GM12874 (cell line): Measurements from ENCODE around the gene SOCS2.

Experiments used
- TF ChIP-seq, protein P1 (sequence below): IDR thresholded peaks from 2 replicates; pipeline ENCODE4 v1.5.1; 2011; ENCODE audit warnings: low read depth, mild to moderate bottlenecking, control low read depth, low read length, moderate library complexity; ENCODE audit not compliant: insufficient read depth

The SOCS2 gene

DNA sequence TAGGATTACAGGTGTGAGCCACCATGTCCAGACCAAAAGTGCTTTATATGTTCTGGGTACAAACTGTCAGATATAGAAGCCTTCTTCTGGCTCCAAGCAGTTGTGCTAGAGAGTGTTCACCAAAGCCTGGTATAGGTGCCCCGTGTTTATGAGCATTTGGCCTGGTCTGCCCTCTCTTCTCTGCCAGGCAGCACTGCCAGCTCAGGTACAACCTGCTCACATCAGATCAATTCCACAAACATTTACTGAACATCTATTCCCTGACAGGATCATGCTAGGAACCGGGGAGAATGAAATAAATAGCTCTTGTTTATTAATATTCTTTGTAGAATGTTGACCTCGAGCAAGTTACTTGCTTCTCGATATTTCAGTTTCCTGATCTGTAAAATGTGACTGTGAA, 20.0 kb upstream of the SOCS2 start:
- TF ChIP-seq, protein P1, sequence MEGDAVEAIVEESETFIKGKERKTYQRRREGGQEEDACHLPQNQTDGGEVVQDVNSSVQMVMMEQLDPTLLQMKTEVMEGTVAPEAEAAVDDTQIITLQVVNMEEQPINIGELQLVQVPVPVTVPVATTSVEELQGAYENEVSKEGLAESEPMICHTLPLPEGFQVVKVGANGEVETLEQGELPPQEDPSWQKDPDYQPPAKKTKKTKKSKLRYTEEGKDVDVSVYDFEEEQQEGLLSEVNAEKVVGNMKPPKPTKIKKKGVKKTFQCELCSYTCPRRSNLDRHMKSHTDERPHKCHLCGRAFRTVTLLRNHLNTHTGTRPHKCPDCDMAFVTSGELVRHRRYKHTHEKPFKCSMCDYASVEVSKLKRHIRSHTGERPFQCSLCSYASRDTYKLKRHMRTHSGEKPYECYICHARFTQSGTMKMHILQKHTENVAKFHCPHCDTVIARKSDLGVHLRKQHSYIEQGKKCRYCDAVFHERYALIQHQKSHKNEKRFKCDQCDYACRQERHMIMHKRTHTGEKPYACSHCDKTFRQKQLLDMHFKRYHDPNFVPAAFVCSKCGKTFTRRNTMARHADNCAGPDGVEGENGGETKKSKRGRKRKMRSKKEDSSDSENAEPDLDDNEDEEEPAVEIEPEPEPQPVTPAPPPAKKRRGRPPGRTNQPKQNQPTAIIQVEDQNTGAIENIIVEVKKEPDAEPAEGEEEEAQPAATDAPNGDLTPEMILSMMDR, result no peak

DNA sequence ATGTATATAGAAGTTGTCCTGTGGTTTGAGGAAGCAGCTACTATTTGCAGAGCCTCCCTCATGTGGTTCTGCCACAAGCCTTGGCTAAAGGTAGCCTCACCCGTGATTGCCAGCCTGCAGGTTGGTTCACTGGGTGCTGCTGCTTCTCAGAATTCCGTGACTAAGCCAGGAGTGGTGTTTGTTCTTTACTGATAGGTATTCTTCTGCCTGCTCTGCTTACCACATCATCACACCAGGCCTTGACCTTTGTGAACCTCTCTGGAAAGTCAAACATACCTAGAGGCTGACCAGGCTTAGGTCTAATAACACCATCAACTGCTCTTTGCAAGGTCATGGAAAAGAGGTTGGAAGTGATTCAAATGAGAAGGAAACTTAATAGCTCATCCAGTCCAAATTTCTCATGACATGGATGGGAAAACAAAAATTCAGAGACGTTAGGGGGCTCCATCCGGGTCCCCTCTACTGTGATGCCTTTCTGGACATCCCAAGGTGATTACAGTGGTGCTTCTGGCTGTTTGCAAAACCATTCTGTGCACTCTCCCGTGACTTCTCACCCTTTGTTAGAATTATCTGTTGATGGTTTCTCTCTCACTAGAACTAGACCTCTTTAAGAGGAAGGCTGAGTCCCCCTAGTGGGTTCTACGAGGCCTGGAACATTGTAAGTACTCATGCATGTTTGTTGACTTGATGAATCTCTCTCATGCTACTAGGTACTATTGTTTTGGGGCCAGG, 8.5 kb upstream of the SOCS2 start:
- TF ChIP-seq, protein P1, result peak; percentile 12; the same call in 1 of the 2 replicates

DNA sequence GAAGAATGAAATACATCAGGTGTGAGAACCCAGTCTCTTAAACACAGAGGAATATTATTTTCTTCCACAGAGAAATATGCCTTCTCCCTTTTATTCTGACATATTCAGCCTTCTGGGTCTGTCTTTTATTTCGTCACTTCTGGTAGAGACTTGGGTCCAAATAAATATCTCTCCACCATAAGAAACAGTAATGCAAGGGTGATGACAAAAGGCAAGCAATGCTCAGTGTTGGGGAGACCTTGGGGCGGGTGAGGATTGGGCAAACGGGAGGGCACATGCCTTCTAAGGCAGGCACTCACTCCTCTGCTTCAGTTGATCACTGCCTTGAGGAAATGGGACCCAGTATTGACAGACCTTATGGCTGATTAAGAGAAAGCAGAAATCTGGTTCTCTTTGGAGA, 6.7 kb upstream of the SOCS2 start:
- TF ChIP-seq, protein P1, result no peak

DNA sequence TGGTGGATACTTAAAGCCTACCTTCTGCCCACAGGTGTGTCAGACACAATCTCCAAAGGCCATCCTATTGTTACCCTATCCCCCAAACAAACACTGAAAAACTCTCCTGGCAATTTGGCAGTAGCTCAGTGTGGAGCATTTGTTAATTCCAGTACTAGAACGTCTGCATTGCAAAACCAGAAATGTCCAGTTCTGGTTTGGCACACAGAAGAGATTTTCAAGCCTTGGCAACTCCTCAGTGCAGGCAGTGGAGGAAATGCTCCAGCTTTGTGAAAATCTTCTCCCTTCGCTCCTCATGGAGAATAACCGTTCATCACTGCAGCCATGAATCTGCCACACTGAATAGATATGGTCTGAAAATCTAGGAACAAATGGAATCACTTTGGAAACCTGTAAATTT, 5.3 kb upstream of the SOCS2 start:
- TF ChIP-seq, protein P1, result no peak

DNA sequence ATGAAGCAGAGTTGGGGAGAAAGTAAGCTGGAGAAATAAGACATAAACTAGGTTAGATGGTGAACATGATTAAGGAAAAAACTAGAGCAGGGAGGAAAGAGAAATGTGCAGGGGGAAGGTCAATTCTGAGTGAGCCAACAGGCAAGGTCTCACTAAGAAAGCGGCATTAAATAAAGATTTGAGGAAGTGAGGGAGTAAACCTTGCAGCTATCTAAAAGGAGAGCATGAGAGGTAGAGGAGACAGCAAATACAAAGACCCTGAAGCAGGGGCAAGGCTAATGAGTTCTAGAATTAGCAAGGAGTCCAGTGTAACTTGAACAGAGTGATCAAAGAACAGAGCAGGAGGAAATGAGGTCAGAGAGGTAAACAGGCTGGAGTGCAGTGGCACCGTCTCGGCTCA, 4.4 kb upstream of the SOCS2 start:
- TF ChIP-seq, protein P1, result no peak

DNA sequence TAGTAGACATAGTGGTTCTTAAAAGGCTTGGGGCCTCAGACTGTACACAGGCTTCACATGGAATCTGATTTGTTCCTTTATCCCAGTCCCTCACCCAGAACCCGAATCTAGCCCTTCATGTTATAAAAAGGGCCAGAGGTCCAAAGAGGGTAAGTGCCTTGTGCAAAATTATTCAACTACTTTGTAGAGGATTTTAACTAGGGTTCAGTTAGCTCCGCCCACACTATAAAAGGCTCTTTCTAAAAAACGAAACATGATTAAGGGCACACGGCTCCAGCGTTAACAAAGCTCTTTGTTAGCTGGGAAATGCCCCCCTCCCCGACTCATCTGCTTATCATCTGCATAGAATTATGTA, 3.2 kb upstream of the SOCS2 start:
- TF ChIP-seq, protein P1, result no peak

DNA sequence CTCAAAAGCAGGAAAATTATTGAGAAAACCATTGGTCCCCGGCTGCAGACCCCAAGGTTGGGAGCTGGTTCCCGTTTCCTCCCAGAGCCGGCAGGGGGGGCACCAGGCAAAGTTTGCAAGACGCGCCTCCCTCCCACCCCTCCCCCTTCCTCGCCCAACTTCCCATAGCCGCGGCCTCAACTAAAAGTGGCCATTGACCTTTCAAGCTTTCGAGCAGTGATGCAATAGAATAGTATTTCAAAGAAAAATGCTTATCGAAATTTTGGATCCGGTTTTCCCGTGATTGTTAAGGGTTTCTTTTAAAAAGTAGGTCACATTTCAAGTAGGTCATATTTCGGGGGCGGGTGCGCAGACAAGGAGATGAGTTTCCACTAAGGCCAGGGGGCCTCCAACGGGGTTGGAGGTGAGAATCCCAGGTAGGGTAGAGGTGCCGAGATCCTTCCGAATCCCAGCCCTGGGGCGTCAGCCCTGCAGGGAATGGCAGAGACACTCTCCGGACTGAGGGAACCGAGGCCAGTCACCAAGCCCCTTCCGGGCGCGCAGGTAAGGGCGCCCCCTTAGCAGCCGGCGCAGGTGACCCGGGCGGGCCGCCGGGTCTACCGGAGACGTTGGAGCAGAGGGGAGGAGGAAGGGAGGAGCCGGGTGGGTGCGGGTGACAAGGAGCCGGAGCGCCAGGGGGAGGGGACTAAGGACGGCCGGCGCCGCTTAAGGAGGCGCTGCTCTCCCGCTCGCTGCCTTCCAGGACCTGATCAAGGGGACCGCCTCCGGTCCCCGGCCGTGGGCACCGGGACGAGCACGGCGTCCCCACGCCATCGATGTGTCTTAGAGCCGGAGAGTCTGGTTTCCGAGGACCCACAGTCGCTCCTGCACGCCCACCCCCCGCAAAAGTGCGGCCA, 2.6 kb upstream of the SOCS2 start:
- TF ChIP-seq, protein P1, result peak; percentile 75
